K562 (cell line): ENCODE data around the gene CLEC18A. TPM values are rescaled to one million over a fixed set of nuclear protein-coding genes. Genes with fewer than 3 reads are reported as not detected.
"Not testable (repeated sequence)": the region's sequence is repeated elsewhere in the genome, so short reads cannot be mapped to it uniquely, and the experiment has no call there.

Source experiments
- ATAC-seq: fragments of 200-7000 bp; cut with Tn5 transposase; 3 replicates; pipeline ENCODE4 v1.9.1; 2020; ENCODE audit warnings: moderate library complexity
- BruUV-seq: library from RNA; stranded (reverse); fragments of 400-500 nt; replicated peaks from 2 replicates; lab custom pipeline; 2021; lab: Mats Ljungman, UMichigan
- CTCF ChIA-PET: fragments of 300-600 bp; formaldehyde crosslinking; extraction: SDS; loops from one replicate; lab custom pipeline; 2021; ENCODE audit warnings: low intra/inter-chr PET ratio; lab: Yijun Ruan, JAX
- POLR2A ChIA-PET: fragments of 300-600, 350-650 bp; sonication (Branson Sonifier 250); formaldehyde crosslinking; extraction: SDS; loops from one replicate; lab custom pipeline; 2021; ENCODE audit warnings: antibody characterized with exemption, inconsistent platforms; lab: Yijun Ruan, JAX
- DNase-seq, 4 experiments: peaks; one replicate each; pipeline versions ENCODE4 v3.0.0 to v3.0.0-alpha.2; 2011 to 2018; ENCODE audit warnings: low spot score in 3 of 4, mixed read lengths in 3 of 4; ENCODE audit errors: extremely low read depth in 1 of 4
- FAIRE-seq: peaks from 2 replicates; lab custom pipeline; 2011; peaks lifted over from hg19 to GRCh38; lab: Jason Lieb, UNC
- H2AFZ ChIP-seq: 2 replicates; pipeline ENCODE4 v1.6.0; 2011; ENCODE audit warnings: low read depth, low read length, control low read depth, inconsistent platforms
- H3K27ac ChIP-seq: fragments of 200-600 bp; 3 replicates; pipeline ENCODE4 v1.8.0; 2011; ENCODE audit warnings: low read depth, mild to moderate bottlenecking, control low read depth, inconsistent platforms, low read length, moderate library complexity, mixed read lengths; ENCODE audit errors: extremely low read depth
- H3K27me3 ChIP-seq, 2 experiments: fragments of 300-600 bp in 1 of 2; 2 replicates in 1 of 2; 3 replicates in 1 of 2; pipeline versions ENCODE4 v1.6.0 to v1.8.0; 2011; ENCODE audit warnings: inconsistent platforms in 2 of 2, low read length in 2 of 2, mild to moderate bottlenecking in 1 of 2, mixed read lengths in 1 of 2, moderate library complexity in 1 of 2; ENCODE audit not compliant: control insufficient read depth in 2 of 2, insufficient read depth in 2 of 2
- H3K36me3 ChIP-seq: fragments of 300-600 bp; 3 replicates; pipeline ENCODE4 v1.8.0; 2011; ENCODE audit warnings: mild to moderate bottlenecking, low read length, inconsistent platforms; ENCODE audit not compliant: control insufficient read depth, insufficient read depth
- H3K4me1 ChIP-seq, 2 experiments: fragments of 200-600 bp in 1 of 2; replicated peaks in 1 of 2; 2 replicates in 1 of 2; 3 replicates in 1 of 2; pipeline versions ENCODE4 v1.5.1 to v1.8.0; 2011; ENCODE audit warnings: inconsistent platforms in 2 of 2, low read length in 2 of 2, mild to moderate bottlenecking in 1 of 2, mixed read lengths in 1 of 2, moderate library complexity in 1 of 2; ENCODE audit not compliant: control insufficient read depth in 2 of 2, insufficient read depth in 2 of 2
- H3K4me2 ChIP-seq: 2 replicates; pipeline ENCODE4 v1.6.1; 2011; ENCODE audit warnings: low read length, control low read depth, inconsistent platforms, mixed read lengths; ENCODE audit not compliant: insufficient read depth
- H3K4me3 ChIP-seq: fragments of 200-600 bp; sonication (generic), shearing (Covaris generic); 2 replicates; pipeline ENCODE4 v1.5.1; 2016; ENCODE audit warnings: control low read depth, inconsistent platforms
- H3K79me2 ChIP-seq: fragments of 200-600 bp; 3 replicates; pipeline ENCODE4 v1.8.0; 2011; ENCODE audit warnings: low read length, inconsistent platforms; ENCODE audit not compliant: control insufficient read depth, insufficient read depth
- H3K9ac ChIP-seq, 2 experiments: 2 replicates each; pipeline versions ENCODE4 v1.6.0 to v1.6.1; 2011; ENCODE audit warnings: low read depth in 2 of 2, low read length in 2 of 2, control low read depth in 1 of 2, inconsistent platforms in 1 of 2, mild to moderate bottlenecking in 1 of 2, mixed read lengths in 1 of 2; ENCODE audit not compliant: insufficient read depth in 1 of 2
- H3K9me1 ChIP-seq: one replicate; pipeline ENCODE4 v1.6.0; 2011; ENCODE audit warnings: inconsistent platforms, mild to moderate bottlenecking, low read length, moderate library complexity; ENCODE audit not compliant: control insufficient read depth, insufficient read depth
- H3K9me3 ChIP-seq: replicated peaks from 2 replicates; pipeline ENCODE4 v1.5.1; 2011; ENCODE audit warnings: low read depth, low read length, inconsistent platforms; ENCODE audit not compliant: control insufficient read depth, insufficient read depth
- H4K20me1 ChIP-seq: replicated peaks from 2 replicates; pipeline ENCODE4 v1.6.1; 2011; ENCODE audit warnings: low read length, inconsistent platforms, mixed read lengths; ENCODE audit not compliant: control insufficient read depth, insufficient read depth
- WGBS: fragments of 100-300 bp; shearing (Covaris generic); methylation state at CpG from one replicate; pipeline ENCODE4 v1.1.6; 2016; ENCODE audit warnings: low coverage, mixed read lengths; ENCODE audit not compliant: insufficient coverage; ENCODE audit errors: missing lambda C conversion rate; 5-methylcytosine and 5-hydroxymethylcytosine counted together
- in situ Hi-C: fragments of 300-500 bp; cut with MboI; formaldehyde crosslinking; loops from 4 replicates; pipeline ENCODE4 v1.15.0; 2018; ENCODE audit warnings: inconsistent platforms, mixed read lengths
- intact Hi-C: fragments of 100-400 bp; cut with micrococcal nuclease; formaldehyde crosslinking; loops from 2 replicates; pipeline ENCODE4 v1.14.2; 2022
- polyA plus RNA-seq, 8 experiments: library from polyadenylated mRNA; depleted of rRNA in 4 of 8; stranded (reverse) in 5 of 8; unstranded in 3 of 8; fragments of >200 nt; fragmentation: Nextera tagmentation in 2 of 8; fragmentation: Illumina TruSeq in 1 of 8; extraction: Ambion mirVana in 2 of 8; extraction: Trizol in 1 of 8; gene quantifications; 2 replicates each; pipeline versions ENCODE4 v1.2.1 to v1.2.3, GENCODE V29; 2011 to 2014; ENCODE audit warnings: inconsistent platforms in 1 of 8, missing spikeins in 1 of 8
- total RNA-seq, 7 experiments: library from RNA; depleted of rRNA in 6 of 7; stranded (reverse); fragments of >200 nt in 6 of 7; fragmentation: Illumina TruSeq in 2 of 7; extraction: Trizol in 2 of 7; gene quantifications; 2 replicates each; pipeline versions ENCODE4 v1.2.1 to v1.2.3, GENCODE V29; 2011 to 2021; ENCODE audit warnings: low replicate concordance in 1 of 7

The CLEC18A gene
- total and polyA plus RNA-seq, 9 of the 15 experiments (the other 6 are each of a cell fraction or from before 2014, with no cell fraction given) = 0.08 to 0.33 (median 0.23) TPM; not detected in 2

GRCh38 chr16:70011120-70011519 is 60.0 kb downstream of the CLEC18A start:
- intact Hi-C loops, H3K4me1 ChIP-seq, POLR2A ChIA-PET, ATAC-seq, H3K27me3 ChIP-seq, H3K27ac ChIP-seq, CTCF ChIA-PET, H3K79me2 ChIP-seq, H3K9ac ChIP-seq, DNase-seq, FAIRE-seq, H2AFZ ChIP-seq, BruUV-seq, H3K9me1 ChIP-seq, H3K36me3 ChIP-seq, H3K9me3 ChIP-seq, in situ Hi-C loops, H3K4me2 ChIP-seq, H4K20me1 ChIP-seq, H3K4me3 ChIP-seq: not testable (repeated sequence)
- WGBS = 73% methylated on average over 7 of the region's 11 CpGs

- POLR2A ChIA-PET, CTCF ChIA-PET: not testable (repeated sequence)
These were observed 61.2 kb downstream of the CLEC18A start for GRCh38 chr16:70012354-70012753.

GRCh38 chr16:70012951-70013350 is 61.8 kb downstream of the CLEC18A start:
- H3K9ac ChIP-seq, ATAC-seq: not testable (repeated sequence)

More at GRCh38 chr16:70012354-70012753, 61.2 kb downstream of the CLEC18A start:
- H3K9ac ChIP-seq, H3K36me3 ChIP-seq, H2AFZ ChIP-seq, in situ Hi-C loops, BruUV-seq, H3K9me1 ChIP-seq, H4K20me1 ChIP-seq, DNase-seq, ATAC-seq, H3K9me3 ChIP-seq, H3K4me3 ChIP-seq, H3K79me2 ChIP-seq, H3K27ac ChIP-seq, FAIRE-seq, intact Hi-C loops, H3K4me1 ChIP-seq, H3K4me2 ChIP-seq, H3K27me3 ChIP-seq: not testable (repeated sequence)
- 83% methylated on average over 8 of the region's 11 CpGs for WGBS

More at GRCh38 chr16:70012951-70013350, 61.8 kb downstream of the CLEC18A start:
- H3K4me3 ChIP-seq, BruUV-seq, DNase-seq, FAIRE-seq, intact Hi-C loops, POLR2A ChIA-PET, H2AFZ ChIP-seq, H3K4me2 ChIP-seq, CTCF ChIA-PET, H3K27ac ChIP-seq, in situ Hi-C loops, H3K27me3 ChIP-seq, H4K20me1 ChIP-seq, H3K4me1 ChIP-seq, H3K79me2 ChIP-seq, H3K9me3 ChIP-seq, H3K9me1 ChIP-seq, H3K36me3 ChIP-seq: not testable (repeated sequence)
- 82% methylated on average over 5 of the region's 11 CpGs for WGBS
